ENCODE measurements around the gene MAPK8IP1.
A peak's percentile ranks its signal among the peaks of the same experiment; 100 is the strongest.

DNA sequence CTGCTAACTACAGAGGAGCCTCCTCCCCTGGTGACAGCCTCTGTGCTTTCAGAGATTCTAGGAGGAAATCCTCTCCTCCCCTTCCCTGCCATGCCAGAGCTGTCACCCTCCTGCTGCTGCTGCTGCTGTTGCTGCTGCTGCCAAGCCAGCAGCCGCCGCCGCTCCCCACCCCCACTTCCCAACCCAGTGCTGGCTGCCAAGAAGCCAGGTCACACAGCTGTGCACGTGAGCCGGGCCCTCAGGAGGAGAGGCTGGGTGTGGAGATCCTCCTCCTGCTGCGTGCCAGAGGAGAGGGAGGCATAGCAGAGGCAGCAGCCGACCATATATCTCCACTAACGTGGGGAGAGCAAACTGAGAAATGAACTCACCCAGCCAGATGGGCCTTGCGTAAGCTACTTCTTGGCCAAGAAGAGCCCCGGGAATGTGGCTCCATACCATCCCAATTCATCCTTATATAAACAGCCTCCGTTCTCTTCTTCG lies 25.8 kb upstream of the MAPK8IP1 start:
- TF ChIP-seq GLIS3 (CRISPR knock-in tag; IDR thresholded peaks at IDR 0.05) (no peak), ZC3H10 (CRISPR knock-in tag; IDR thresholded peaks at IDR 0.05) (no peak), ZNF8 (CRISPR knock-in tag; IDR thresholded peaks at IDR 0.05) (no peak), ZFP3 (CRISPR knock-in tag; IDR thresholded peaks at IDR 0.05) (no peak), CSRNP3 (CRISPR knock-in tag; IDR thresholded peaks at IDR 0.05) (no peak), PATZ1 (CRISPR knock-in tag; IDR thresholded peaks at IDR 0.05; ENCODE audit: borderline replicate concordance) (no peak), ZFP30 (CRISPR knock-in tag; IDR thresholded peaks at IDR 0.05) (no peak), TCF4 (CRISPR knock-in tag; IDR thresholded peaks at IDR 0.05; ENCODE audit: borderline replicate concordance) (peak; percentile 38; the same call in 1 of the 2 replicates), TOX (CRISPR knock-in tag; IDR thresholded peaks at IDR 0.05; ENCODE audit: borderline replicate concordance) (no peak), OSR1 (CRISPR knock-in tag; IDR thresholded peaks at IDR 0.05) (no peak), TSHZ2 (CRISPR knock-in tag; IDR thresholded peaks at IDR 0.05) (0 out of 2 replicates have a peak, but pooled peaks have one; percentile 41), BACH2 (CRISPR knock-in tag; IDR thresholded peaks at IDR 0.05; ENCODE audit: borderline replicate concordance) (no peak)
- TF ChIP-seq, protein P1, sequence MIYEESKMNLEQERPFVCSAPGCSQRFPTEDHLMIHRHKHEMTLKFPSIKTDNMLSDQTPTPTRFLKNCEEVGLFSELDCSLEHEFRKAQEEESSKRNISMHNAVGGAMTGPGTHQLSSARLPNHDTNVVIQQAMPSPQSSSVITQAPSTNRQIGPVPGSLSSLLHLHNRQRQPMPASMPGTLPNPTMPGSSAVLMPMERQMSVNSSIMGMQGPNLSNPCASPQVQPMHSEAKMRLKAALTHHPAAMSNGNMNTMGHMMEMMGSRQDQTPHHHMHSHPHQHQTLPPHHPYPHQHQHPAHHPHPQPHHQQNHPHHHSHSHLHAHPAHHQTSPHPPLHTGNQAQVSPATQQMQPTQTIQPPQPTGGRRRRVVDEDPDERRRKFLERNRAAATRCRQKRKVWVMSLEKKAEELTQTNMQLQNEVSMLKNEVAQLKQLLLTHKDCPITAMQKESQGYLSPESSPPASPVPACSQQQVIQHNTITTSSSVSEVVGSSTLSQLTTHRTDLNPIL (CRISPR knock-in tag; IDR thresholded peaks at IDR 0.05; ENCODE audit: low read depth), result no peak

Data from SK-N-SH treated with all-trans-retinoic acid at 6 μM for 48 hours (cell line).